H9 (cell line): ENCODE measurements around the gene NDUFB8. TPM values are rescaled to one million over a fixed set of nuclear protein-coding genes. Genes with fewer than 3 reads are reported as not detected.

Source experiments
- DNase-seq: peaks from one replicate; pipeline ENCODE4 v3.0.0-alpha.2; 2017
- H2AFZ ChIP-seq: one replicate; pipeline ENCODE4 v1.6.1; 2013; ENCODE audit warnings: mild to moderate bottlenecking, low read length, control low read depth, moderate library complexity
- H2AK5ac ChIP-seq: 2 replicates; pipeline ENCODE4 v1.6.1; 2013; ENCODE audit warnings: low read length, control low read depth, mixed read lengths; ENCODE audit not compliant: insufficient read length
- H2BK120ac ChIP-seq: one replicate; pipeline ENCODE4 v1.6.1; 2013; ENCODE audit warnings: low read depth, mild to moderate bottlenecking, low read length, control low read depth, inconsistent platforms; ENCODE audit not compliant: poor library complexity, severe bottlenecking
- H2BK12ac ChIP-seq: 2 replicates; pipeline ENCODE4 v1.6.1; 2013; ENCODE audit warnings: low read length, control low read depth, mixed read lengths, low read depth; ENCODE audit not compliant: insufficient read length
- H2BK15ac ChIP-seq: 2 replicates; pipeline ENCODE4 v1.6.1; 2013; ENCODE audit warnings: low read depth, low read length, control low read depth
- H2BK20ac ChIP-seq: one replicate; pipeline ENCODE4 v1.6.1; 2013; ENCODE audit warnings: low read depth, mild to moderate bottlenecking, low read length, control low read depth, inconsistent platforms; ENCODE audit not compliant: poor library complexity, severe bottlenecking
- H2BK5ac ChIP-seq: 2 replicates; pipeline ENCODE4 v1.6.1; 2013; ENCODE audit warnings: low read length, control low read depth, mixed read lengths; ENCODE audit not compliant: insufficient read length
- H3K14ac ChIP-seq: 2 replicates; pipeline ENCODE4 v1.6.1; 2013; ENCODE audit warnings: low read length, control low read depth; ENCODE audit not compliant: insufficient read depth
- H3K18ac ChIP-seq: 2 replicates; pipeline ENCODE4 v1.6.1; 2013; ENCODE audit warnings: low read depth, mild to moderate bottlenecking, mixed read lengths, low read length, control low read depth; ENCODE audit not compliant: insufficient read length
- H3K23ac ChIP-seq: 2 replicates; pipeline ENCODE4 v1.6.1; 2013; ENCODE audit warnings: low read length, control low read depth, mixed read lengths, low read depth; ENCODE audit not compliant: insufficient read length
- H3K23me2 ChIP-seq: 2 replicates; pipeline ENCODE4 v1.6.1; 2013; ENCODE audit warnings: low read depth, mild to moderate bottlenecking, mixed read lengths, low read length, control low read depth; ENCODE audit not compliant: insufficient read length, poor library complexity, severe bottlenecking
- H3K27ac ChIP-seq: 2 replicates; pipeline ENCODE4 v1.5.1; 2013; ENCODE audit warnings: low read length, control low read depth, mixed read lengths, low read depth; ENCODE audit not compliant: insufficient read length
- H3K27me3 ChIP-seq: 2 replicates; pipeline ENCODE4 v1.6.1; 2013; ENCODE audit warnings: low read length, control low read depth, inconsistent platforms; ENCODE audit not compliant: insufficient read depth
- H3K4ac ChIP-seq: 2 replicates; pipeline ENCODE4 v1.6.1; 2013; ENCODE audit warnings: low read depth, mild to moderate bottlenecking, control low read depth, inconsistent platforms, low read length, moderate library complexity
- H3K4me1 ChIP-seq: 2 replicates; pipeline ENCODE4 v1.6.1; 2013; ENCODE audit warnings: low read length, control low read depth, inconsistent platforms; ENCODE audit not compliant: insufficient read depth
- H3K4me2 ChIP-seq: 2 replicates; pipeline ENCODE4 v1.6.1; 2013; ENCODE audit warnings: low read length, control low read depth, mixed read lengths; ENCODE audit not compliant: insufficient read length, insufficient read depth
- H3K56ac ChIP-seq: 2 replicates; pipeline ENCODE4 v1.6.1; 2013; ENCODE audit warnings: low read depth, mild to moderate bottlenecking, mixed read lengths, low read length, control low read depth; ENCODE audit not compliant: insufficient read length
- H3K79me1 ChIP-seq: 2 replicates; pipeline ENCODE4 v1.6.1; 2013; ENCODE audit warnings: low read depth, mild to moderate bottlenecking, moderate library complexity, low read length, control low read depth, inconsistent platforms; ENCODE audit not compliant: insufficient read depth, poor library complexity, severe bottlenecking
- H3K79me2 ChIP-seq: 2 replicates; pipeline ENCODE4 v1.6.1; 2013; ENCODE audit warnings: low read length, control low read depth, inconsistent platforms; ENCODE audit not compliant: insufficient read depth
- H3K9ac ChIP-seq: 2 replicates; pipeline ENCODE4 v1.6.1; 2013; ENCODE audit warnings: low read length, control low read depth, mixed read lengths; ENCODE audit not compliant: insufficient read length; ENCODE audit errors: extremely low read depth
- H3K9me3 ChIP-seq: one replicate; pipeline ENCODE4 v1.6.1; 2013; ENCODE audit warnings: low read depth, low read length, inconsistent platforms; ENCODE audit not compliant: control insufficient read depth
- H3T11ph ChIP-seq: one replicate; pipeline ENCODE4 v1.6.1; 2013; ENCODE audit warnings: mild to moderate bottlenecking, low read length, control low read depth, inconsistent platforms
- H4K20me1 ChIP-seq: one replicate; pipeline ENCODE4 v1.6.1; 2013; ENCODE audit not compliant: control insufficient read depth, insufficient read length, insufficient read depth
- H4K5ac ChIP-seq: 2 replicates; pipeline ENCODE4 v1.6.1; 2013; ENCODE audit warnings: low read depth, mild to moderate bottlenecking, mixed read lengths, low read length, control low read depth; ENCODE audit not compliant: insufficient read length
- H4K8ac ChIP-seq: replicated peaks from 2 replicates; pipeline ENCODE4 v1.6.1; 2013; ENCODE audit warnings: low read length, control low read depth, mixed read lengths, low read depth; ENCODE audit not compliant: insufficient read length
- H4K91ac ChIP-seq: 2 replicates; pipeline ENCODE4 v1.6.1; 2013; ENCODE audit warnings: low read depth, mild to moderate bottlenecking, moderate library complexity, mixed read lengths, low read length, control low read depth; ENCODE audit not compliant: insufficient read length
- H3K27ac Mint-ChIP-seq, 3 experiments: 2 replicates in 2 of 3; 3 replicates in 1 of 3; pipeline ENCODE4 v1.8.0; 2020 to 2021; ENCODE audit warnings: mixed read lengths in 3 of 3, mild to moderate bottlenecking in 1 of 3, moderate library complexity in 1 of 3
- H3K27me3 Mint-ChIP-seq: 2 replicates; pipeline ENCODE4 v1.8.0; 2021; ENCODE audit warnings: low read depth, mild to moderate bottlenecking, moderate library complexity, mixed read lengths
- H3K36me3 Mint-ChIP-seq, 3 experiments: 2 replicates in 2 of 3; 3 replicates in 1 of 3; pipeline ENCODE4 v1.8.0; 2020 to 2021; ENCODE audit warnings: low read depth in 3 of 3, mixed read lengths in 3 of 3; ENCODE audit not compliant: insufficient read depth in 1 of 3
- H3K4me1 Mint-ChIP-seq, 2 experiments: 2 replicates each; pipeline ENCODE4 v1.8.0; 2020; ENCODE audit warnings: mixed read lengths in 2 of 2
- H3K4me3 Mint-ChIP-seq, 2 experiments: 2 replicates in 1 of 2; 3 replicates in 1 of 2; pipeline ENCODE4 v1.8.0; 2020 to 2021; ENCODE audit warnings: mild to moderate bottlenecking in 2 of 2, mixed read lengths in 2 of 2, moderate library complexity in 1 of 2
- H3K9me3 Mint-ChIP-seq, 2 experiments: 2 replicates in 1 of 2; 3 replicates in 1 of 2; pipeline ENCODE4 v1.8.0; 2020; ENCODE audit warnings: mild to moderate bottlenecking in 2 of 2, mixed read lengths in 2 of 2, moderate library complexity in 1 of 2
- WGBS: extraction: QIAGEN DNeasy Blood & Tissue Kit; methylation state at CpG from one replicate; pipeline ENCODE4 v1.1.7; 2013; ENCODE audit warnings: missing lambda C conversion rate, low lambda C conversion rate, mixed read lengths; ENCODE audit not compliant: insufficient read length; ENCODE audit errors: extremely low coverage; 5-methylcytosine and 5-hydroxymethylcytosine counted together
- total RNA-seq: library from RNA; stranded (reverse); gene quantifications from 2 replicates; pipeline ENCODE4 v1.2.1, GENCODE V29; 2021
- TF ChIP-seq, protein P1 (sequence below): fragments of 200-600 bp; sonication (generic); conservative IDR thresholded peaks from 3 replicates; pipeline ENCODE4 v1.8.0; 2021; ENCODE audit warnings: antibody characterized with exemption, mild to moderate bottlenecking

Gene NDUFB8
- total RNA-seq, 1 experiment from 2014 or later: 205 TPM

DNA sequence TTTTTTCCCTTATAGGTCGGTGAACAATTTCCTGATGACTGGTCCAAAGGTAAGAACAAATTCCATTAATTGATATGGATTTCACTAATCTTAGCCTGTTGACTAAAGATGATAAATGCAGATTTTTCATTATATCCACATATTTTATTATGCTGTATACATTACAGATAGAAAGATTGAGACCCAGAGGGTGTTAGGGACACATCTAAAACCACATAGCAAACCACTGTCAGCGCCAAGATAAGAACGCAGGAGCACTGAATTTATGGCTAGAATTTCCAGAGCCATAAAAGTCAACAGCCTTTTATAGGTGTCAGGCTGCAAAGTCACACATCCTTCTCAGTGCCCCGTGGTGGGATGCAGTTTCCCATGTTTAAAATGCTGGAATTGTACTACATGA, 50.6 kb downstream of the NDUFB8 start:
- Histone ChIP-seq H2BK20ac (no peak overlapping the region), H3K27me3 (peaks cover 35% of the 10 kb centered on the region), H3K23ac (no peak overlapping the region), H3K18ac (no peak overlapping the region), H2BK15ac (no peak overlapping the region), H2BK120ac (no peak overlapping the region), H3K4me1 (no peaks in the 10 kb centered on the region; the same call in none of the 2 replicates), H3K27ac (no peak overlapping the region), H4K91ac (no peak overlapping the region), H2BK5ac (no peak overlapping the region), H3K9me3 (no peaks in the 10 kb centered on the region), H3K4me2 (no peak overlapping the region), H2BK12ac (no peak overlapping the region), H2AK5ac (no peak overlapping the region), H3K56ac (no peak overlapping the region), H3K79me1 (no peaks in the 10 kb centered on the region), H4K5ac (no peak overlapping the region), H3K14ac (no peak overlapping the region), H3K23me2 (peaks cover 8% of the 10 kb centered on the region), H4K8ac (no peak overlapping the region), H2AFZ (no peak overlapping the region), H4K20me1 (no peaks in the 10 kb centered on the region), H3K79me2 (no peaks in the 10 kb centered on the region), H3K9ac (no peak overlapping the region), H3K4ac (no peak overlapping the region), H3T11ph (no peak overlapping the region)
- H3K4me1 Mint-ChIP-seq: peaks cover 16 to 19% of the 10 kb centered on the region in 2 experiments
- H3K4me3 Mint-ChIP-seq: no peak overlapping the region
- H3K9me3 Mint-ChIP-seq: 0 out of 5 replicates have a peak, but pooled peaks cover 0 to 3% of the 10 kb centered on the region in 2 experiments
- peaks cover 87% of the 10 kb centered on the region for H3K27me3 Mint-ChIP-seq
- H3K36me3 Mint-ChIP-seq: no peaks in the 10 kb centered on the region; a peak in 1 of 7 replicates
- no peak overlapping the region for H3K27ac Mint-ChIP-seq
- TF ChIP-seq, protein P1, sequence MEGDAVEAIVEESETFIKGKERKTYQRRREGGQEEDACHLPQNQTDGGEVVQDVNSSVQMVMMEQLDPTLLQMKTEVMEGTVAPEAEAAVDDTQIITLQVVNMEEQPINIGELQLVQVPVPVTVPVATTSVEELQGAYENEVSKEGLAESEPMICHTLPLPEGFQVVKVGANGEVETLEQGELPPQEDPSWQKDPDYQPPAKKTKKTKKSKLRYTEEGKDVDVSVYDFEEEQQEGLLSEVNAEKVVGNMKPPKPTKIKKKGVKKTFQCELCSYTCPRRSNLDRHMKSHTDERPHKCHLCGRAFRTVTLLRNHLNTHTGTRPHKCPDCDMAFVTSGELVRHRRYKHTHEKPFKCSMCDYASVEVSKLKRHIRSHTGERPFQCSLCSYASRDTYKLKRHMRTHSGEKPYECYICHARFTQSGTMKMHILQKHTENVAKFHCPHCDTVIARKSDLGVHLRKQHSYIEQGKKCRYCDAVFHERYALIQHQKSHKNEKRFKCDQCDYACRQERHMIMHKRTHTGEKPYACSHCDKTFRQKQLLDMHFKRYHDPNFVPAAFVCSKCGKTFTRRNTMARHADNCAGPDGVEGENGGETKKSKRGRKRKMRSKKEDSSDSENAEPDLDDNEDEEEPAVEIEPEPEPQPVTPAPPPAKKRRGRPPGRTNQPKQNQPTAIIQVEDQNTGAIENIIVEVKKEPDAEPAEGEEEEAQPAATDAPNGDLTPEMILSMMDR: no peak
- no peak for DNase-seq
- no CpG with 5 or more reads among the region's 4 CpGs for WGBS
